GM10847 (cell line): ENCODE measurements around the gene STXBP5.

Experiments
- POLR2A ChIP-seq: IDR thresholded peaks from 2 replicates; pipeline ENCODE4 v1.6.1; 2011; ENCODE audit not compliant: insufficient read length; ENCODE audit errors: extremely low read depth

Gene STXBP5

GRCh38 chr6:147200711-147201110 lies 3.5 kb upstream of the STXBP5 start:
- no peak for TF ChIP-seq POLR2A

DNA sequence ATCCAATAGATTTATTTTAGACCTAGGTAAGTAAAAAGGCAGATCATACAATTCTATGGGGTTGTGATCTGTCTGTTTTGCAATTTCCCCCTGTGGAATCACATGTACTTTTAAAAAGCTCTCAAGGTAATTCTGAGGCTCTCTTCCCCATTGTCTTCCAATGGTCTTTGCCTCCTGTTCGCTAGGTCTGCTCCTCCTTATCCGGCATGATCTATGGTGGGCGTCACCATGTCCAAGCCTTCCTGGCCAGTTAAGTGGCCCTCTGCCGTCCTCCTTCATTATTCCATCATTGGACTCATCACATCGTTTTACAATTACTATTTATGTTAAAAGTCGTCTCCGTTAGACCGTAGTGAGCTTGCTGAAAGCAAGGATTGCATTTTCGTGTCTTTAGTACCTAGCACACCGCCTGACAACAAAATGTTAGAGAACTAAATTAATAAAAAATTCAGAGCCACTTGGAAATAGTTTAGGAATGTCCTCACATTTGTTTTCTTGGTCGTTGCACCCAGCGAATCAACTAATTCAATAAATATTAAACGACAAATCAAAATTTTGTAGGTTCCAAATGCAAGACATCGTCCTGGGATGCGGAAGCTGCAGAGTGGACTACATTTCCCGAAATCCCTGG lies 2.2 kb upstream of the STXBP5 start:
- TF ChIP-seq POLR2A: no peak

DNA sequence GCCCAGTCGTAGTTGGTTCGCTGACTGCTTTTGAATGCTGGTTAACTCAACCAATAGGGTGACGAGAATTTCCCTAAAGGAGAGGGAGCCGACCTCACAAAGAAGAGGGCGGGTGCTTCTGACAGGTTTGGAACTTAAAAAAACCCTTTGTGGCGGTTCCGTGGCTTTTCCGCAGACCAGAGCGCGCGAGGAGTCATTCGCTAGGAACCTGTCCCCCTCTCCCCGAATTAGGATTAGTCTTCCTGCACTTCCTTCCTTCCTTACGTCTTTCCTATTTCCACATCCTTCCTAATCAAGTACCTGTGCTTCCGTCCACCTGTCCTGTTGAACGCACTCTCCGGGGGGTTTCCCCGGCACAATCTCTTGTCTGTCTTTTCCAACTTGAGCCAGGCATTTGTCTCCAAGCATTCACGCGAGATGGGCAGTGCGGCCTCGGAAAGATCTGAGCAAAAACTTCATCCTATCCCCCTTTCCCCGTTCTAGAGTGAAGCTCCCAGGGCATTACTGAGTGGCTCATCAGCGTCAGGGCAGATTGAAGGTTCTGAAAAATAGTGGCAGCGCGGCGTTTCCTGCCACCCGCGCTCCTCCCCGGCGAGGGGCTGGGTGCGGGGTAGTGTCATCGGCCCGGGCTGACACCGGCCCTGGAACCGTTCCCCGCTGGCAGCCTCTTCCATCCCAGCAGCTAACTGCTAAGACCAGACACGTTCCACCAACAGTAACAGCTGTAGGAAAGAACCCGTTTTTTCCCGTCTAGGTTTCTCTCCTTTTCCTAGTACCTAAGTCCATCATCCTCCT lies 1.5 kb upstream of the STXBP5 start:
- TF ChIP-seq POLR2A: peak; percentile 51

DNA sequence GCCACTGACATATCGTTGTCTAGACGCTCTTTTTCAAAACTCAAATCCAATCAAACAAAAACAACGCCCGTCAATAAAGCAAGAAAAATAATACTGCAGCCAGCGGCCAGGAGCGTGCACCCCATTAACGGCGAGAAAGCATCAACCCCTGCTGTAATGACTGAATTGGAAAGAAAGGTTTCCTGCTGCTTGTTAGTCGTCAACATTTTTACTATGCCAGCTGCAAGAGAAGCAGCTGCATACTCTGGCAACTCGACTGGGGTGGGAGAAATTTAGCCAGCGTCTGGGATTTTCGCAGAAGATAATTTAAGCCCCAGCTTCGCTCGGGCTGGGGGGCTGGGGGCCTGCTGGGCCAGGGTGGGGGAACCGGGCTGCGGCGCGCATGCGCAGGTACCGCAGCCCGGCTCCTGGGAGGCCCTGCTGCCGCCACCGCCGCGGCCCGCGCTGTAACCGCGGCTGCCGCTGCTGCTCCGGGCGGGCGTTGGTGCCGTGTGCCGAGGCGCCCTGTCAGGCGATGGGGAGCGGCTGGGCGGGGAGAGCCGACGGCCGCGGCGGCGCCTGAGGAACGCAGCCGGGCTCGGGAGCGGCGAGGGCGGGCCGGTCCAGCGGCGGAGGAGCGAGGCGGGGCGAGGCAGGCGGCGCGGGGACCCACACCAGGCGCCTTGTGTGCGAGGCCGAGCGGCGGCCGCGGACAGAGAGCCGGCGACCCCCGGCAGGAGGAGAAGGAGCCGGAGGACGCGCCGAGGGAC lies 732 bp upstream of the STXBP5 start:
- peak; percentile 88 for TF ChIP-seq POLR2A

- TF ChIP-seq POLR2A: no peak
These were observed 660 bp downstream of the STXBP5 start for GRCh38 chr6:147204843-147205311.

GRCh38 chr6:147205690-147206600 lies 1.7 kb downstream of the STXBP5 start:
- no peak for TF ChIP-seq POLR2A

GRCh38 chr6:147207351-147207750 lies 3.1 kb downstream of the STXBP5 start:
- no peak for TF ChIP-seq POLR2A

DNA sequence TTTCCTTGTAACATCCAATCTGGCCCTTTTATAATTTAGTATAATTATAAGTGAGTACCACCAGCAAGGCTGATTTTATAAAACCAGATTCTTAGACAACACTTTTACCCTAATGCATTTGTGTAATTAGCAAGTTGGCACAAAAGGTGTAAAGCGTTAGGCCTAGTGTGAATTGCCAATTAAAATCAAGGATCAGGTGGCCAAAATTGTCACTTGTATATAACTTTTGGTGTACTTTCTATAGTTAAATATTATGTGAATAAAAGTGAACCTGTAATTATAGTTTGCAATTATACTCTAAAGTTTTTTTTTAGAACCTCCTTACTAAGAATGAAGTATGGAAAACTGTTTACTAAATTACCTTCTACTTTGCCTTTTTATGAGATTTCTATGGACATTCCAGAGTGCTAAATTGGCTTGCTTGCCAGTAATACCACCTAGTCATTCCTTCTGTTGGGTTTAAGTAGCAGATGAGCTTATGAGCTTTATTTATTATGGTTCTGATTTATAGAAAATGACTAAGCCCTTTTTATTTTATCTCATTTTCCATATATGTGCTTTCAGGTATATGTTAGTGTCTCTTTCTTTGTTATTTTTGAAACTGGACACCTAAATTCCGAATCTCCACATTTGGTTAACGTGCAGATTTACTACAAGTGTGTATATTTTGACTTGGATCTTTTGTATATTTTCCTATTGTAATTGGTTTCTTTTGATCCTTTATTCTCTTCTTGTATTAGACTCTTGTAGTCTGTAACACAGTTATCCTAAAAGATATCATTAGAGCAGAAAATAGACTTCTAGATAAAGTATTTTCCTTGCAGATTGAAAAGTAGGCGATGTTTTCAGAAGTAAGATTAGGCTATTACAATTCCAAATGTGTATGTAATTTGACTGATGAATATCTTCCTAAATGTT lies 3.9 kb downstream of the STXBP5 start:
- TF ChIP-seq POLR2A: no peak

GRCh38 chr6:147209762-147210449 lies 5.7 kb downstream of the STXBP5 start:
- no peak for TF ChIP-seq POLR2A

DNA sequence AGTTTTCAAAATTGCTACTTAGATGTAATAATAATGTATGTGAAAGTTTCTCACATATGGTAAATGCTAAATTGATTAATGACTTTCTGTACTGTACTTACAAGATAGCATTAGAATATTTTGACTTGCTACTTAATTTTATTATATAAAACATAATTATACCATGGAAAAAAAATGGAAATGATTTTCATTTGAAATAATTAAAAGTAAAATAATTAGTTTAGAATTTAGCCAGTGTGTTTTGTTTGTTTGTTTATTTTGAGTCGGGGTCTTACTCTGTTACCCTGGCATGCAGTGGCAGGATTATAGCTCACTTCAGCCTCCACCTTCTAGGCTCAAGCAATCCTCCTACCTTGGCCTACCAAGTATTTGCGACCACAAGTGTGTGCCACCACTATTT lies 7.1 kb downstream of the STXBP5 start:
- TF ChIP-seq POLR2A: no peak

DNA sequence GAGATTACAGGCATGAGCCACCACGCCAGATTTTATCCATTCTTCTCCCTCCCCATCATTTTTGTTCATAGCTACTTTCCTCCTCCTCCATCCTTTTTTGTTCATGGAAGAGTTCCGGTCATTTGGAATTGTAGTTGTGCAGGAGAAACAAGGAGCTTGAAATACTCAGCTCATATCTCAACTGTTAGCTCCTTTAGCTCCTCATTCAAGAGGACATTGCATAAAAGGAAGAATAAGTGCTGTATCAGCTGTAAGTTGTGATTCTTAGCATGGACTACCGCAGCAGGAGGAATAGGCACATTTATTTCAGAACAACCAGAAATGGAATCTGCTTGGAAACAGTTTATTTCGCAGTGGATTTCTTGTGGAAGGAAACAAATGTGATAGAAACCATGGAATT lies 7.6 kb downstream of the STXBP5 start:
- no peak for TF ChIP-seq POLR2A

DNA sequence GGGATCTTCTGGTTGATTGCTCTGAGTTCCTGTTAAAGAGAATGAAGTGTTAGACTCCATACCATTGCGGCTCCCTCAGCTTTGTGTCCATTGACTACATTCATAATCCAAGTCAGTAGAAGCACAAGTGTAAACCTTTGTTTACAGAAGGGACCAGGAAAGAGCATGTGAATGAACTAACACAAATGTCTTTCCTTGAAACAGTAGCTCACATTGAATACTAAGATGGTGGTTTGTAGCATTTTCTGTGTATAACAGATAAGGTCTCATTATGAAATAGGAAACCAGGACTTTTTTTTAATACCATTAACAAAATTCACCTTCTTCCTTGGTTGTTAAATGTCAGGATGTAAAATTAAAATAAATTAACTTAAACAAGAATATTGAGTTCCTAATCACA lies 8.4 kb downstream of the STXBP5 start:
- no peak for TF ChIP-seq POLR2A

GRCh38 chr6:147213772-147214171 lies 9.6 kb downstream of the STXBP5 start:
- no peak for TF ChIP-seq POLR2A
